ENCODE results near the gene IGSF9.

The IGSF9 gene

DNA sequence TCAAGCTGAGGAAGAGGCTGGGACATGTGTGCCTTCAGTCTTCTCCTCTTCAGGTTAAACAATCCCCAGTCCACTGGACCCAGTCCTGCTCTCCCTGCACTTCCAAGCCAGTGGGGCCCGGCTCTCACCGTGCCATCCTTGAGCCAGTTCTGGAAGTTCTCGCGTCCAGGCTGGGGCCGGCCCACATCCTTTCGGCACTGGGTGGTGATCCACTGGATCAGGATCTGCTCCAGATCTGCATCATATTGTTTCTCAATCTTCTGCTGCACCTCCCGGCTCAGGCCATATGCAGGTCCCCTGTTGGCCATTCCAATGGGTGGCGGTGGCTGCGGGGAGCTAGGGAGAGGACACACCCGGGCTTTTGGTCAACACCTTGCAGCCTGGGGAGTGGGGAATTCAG, 25.2 kb downstream of the IGSF9 start:
- DNase-seq (ENCODE audit: low read depth): no peak
- H3K4me3 ChIP-seq (ENCODE audit: low read depth, low read length): no peak overlapping the region
- TF ChIP-seq, protein P1, sequence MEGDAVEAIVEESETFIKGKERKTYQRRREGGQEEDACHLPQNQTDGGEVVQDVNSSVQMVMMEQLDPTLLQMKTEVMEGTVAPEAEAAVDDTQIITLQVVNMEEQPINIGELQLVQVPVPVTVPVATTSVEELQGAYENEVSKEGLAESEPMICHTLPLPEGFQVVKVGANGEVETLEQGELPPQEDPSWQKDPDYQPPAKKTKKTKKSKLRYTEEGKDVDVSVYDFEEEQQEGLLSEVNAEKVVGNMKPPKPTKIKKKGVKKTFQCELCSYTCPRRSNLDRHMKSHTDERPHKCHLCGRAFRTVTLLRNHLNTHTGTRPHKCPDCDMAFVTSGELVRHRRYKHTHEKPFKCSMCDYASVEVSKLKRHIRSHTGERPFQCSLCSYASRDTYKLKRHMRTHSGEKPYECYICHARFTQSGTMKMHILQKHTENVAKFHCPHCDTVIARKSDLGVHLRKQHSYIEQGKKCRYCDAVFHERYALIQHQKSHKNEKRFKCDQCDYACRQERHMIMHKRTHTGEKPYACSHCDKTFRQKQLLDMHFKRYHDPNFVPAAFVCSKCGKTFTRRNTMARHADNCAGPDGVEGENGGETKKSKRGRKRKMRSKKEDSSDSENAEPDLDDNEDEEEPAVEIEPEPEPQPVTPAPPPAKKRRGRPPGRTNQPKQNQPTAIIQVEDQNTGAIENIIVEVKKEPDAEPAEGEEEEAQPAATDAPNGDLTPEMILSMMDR (conservative IDR thresholded peaks at IDR 0.05; ENCODE audit: low read depth, low read length): no peak

DNA sequence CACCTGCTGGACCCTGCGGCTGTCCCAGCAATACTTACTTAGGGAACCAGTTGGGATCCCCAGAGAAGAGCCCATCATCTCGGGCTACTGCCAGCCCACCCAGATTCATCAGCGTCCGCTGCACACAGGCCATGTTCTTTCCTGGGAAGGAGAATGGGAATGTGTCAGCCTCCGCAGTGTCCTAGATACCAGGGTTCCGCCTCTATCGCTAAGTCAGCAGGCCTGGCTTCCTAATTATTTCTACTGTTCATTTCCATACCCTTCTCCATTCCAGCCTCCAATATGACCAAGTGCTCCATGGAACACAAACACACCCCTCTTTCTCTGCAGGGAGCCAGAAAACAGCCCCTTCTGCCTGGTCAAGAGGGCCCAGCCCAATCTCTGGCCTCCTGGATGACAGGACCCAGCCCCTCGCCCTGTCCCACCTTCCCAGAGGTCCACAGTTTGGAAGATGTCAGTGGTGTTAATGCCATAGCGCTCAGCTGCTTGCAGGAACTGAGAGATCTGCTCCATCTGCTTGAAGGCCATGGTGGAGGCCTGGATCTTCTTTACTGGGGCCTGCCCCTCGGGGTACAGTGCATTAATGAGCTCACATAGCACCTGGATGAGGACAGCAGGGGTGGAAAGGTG, 26.1 kb downstream of the IGSF9 start:
- TF ChIP-seq, protein P1 (conservative IDR thresholded peaks at IDR 0.05; ENCODE audit: low read depth, low read length): no peak
- DNase-seq (ENCODE audit: low read depth): no peak
- H3K4me3 ChIP-seq (ENCODE audit: low read depth, low read length): no peak overlapping the region

DNA sequence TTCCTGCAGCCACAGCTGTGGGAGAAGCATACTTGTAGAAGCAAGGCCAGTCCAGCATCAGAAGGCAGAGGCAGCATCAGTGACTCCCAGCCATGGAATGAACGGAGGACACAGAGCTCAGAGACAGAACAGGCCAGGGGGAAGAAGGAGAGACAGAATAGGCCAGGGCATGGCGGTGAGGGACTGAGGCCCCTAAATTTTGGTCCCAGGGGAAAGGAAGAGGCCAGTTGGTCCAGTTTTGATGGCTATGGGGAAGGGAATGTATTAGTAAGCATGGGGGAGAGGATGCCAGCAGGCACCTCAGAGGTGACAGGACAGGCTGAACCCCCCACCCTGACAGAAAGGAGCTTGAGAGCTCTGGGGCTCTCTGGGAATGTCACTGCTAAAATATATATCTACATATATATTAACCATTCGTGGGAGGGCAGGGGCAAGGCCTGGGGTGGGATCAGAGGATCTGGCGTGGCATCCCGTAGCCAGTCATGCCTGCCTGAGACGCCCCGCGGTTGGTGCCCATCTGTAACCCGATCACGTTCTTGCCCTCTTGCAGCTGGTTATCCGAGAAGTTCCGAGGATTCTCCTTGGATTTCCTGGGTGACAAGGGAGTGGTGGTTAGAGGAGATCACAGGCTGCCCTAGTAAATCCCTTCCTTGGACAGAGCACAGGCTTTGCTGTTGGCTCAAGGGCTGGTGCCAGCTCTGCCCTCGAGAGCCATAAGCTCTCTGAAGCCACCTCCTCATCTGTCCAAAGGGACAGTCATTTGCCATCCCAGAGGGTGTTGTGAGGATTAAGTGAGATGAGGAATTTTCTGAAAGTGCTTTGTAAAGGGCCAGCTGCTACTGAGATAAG, 26.8 kb downstream of the IGSF9 start:
- no peak overlapping the region for H3K4me3 ChIP-seq (ENCODE audit: low read depth, low read length)
- no peak for DNase-seq (ENCODE audit: low read depth)
- TF ChIP-seq, protein P1 (conservative IDR thresholded peaks at IDR 0.05; ENCODE audit: low read depth, low read length): no peak

DNA sequence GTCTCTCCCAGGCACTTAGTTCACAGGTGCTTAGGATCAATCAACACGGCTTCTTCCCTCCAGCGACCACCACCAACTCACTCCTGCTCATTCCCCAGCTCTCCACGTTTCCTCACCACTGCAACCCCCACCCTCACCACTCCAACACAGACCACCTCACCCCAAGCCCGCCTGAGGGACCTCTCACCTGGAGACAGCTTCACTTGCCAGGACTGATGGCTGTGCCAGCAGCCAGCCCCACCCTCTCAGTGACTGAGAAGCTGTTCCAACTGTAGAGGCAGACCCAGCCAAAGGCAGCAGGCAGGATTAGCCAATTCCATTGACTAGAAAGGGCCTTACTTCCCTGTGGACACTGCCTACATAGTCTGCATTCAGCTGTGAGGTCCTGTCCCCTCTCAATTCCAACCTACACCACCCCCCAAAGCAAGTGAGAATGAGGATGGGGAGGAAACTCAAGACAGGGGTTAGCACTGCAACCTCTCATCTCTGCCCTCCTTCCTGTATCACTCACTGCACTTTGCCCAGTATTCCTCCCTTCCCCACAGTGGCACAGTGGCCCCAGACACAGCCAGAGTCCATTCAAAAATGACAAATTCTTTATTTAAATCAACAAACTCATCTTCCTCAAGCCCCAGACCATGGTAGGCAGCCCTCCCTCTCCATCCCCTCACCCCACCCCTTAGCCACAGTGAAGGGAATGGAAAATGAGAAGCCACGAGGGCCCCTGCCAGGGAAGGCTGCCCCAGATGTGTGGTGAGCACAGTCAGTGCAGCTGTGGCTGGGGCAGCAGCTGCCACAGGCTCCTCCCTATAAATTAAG, 27.7 kb downstream of the IGSF9 start:
- H3K4me3 ChIP-seq (ENCODE audit: low read depth, low read length): no peak overlapping the region
- TF ChIP-seq, protein P1 (conservative IDR thresholded peaks at IDR 0.05; ENCODE audit: low read depth, low read length): no peak
- no peak for DNase-seq (ENCODE audit: low read depth)

DNA sequence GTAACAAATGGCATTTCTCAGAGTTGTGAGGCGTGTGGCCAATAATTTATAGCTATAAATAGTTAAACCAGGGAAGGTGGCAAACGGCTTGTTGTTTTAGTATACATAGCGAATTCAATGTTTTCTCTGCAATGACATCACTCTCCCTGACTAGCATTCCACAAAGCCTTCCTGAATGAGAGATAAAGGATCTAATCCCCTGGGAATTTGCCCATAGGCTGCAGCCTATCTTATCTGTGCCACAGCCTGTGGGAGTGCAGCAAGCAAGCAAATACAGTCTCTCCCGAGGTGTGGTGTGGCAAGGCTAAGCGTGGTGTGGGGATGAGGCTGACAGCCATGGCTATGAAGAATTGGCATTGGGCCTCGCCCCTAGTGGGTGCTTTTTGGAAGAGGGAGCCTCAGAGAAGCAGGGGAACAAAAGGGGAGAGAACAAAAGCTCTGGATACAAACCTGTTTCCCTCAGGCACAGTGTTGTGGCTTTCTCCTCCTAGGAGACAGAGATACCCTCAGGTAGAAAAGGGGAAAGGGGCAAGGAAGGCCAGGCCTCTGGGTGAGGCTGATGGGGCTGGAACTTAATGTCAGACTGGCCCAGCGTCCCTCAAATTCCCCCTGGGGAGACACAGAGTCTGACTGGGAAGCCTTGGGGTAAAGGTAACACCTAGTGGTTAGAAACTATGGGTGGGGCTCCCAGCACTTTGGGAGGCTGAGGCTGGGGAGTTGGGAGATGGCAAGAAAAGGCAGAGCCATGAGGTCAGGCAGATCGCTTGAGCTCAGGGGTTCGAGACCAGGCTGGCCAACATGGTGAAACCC, 29.0 kb downstream of the IGSF9 start:
- H3K4me3 ChIP-seq (ENCODE audit: low read depth, low read length): no peak overlapping the region
- TF ChIP-seq, protein P1 (conservative IDR thresholded peaks at IDR 0.05; ENCODE audit: low read depth, low read length): no peak
- peak; percentile 70 for DNase-seq (ENCODE audit: low read depth)

DNA sequence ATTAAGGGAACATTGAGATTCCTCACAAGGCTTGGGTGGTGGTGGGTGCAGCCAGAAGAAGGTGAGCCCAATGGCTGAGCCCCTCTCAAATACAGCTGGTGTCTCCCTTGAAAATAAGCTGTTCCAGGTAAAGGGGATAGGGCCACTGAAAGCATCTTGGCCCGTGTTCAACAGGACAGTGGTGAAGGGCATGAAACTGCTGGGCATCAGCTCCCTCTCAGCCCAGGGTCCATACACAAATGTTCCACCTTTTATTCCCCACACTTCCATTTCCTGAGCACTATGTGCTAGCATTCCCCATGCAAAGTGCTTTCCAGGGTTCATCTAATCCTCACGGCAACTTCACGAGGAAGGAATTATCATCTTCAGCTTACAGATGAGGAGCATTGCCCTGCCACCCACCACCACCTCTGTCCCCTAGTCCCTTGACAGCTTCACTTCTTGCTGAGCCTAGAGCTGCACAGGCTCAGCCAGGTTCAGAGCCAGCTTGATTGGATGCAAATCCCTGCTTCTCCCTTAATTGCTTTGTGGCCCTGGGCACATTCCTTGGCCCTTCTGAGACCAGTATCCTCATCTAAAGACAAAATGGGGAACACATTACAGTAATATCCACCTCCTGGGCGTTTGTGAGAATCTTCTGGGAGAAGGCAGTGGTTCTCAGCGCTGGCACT, 29.7 kb downstream of the IGSF9 start:
- no peak for DNase-seq (ENCODE audit: low read depth)
- TF ChIP-seq, protein P1 (conservative IDR thresholded peaks at IDR 0.05; ENCODE audit: low read depth, low read length): no peak

More for the DNA sequence above, 29.7 kb downstream of the IGSF9 start:
- H3K4me3 ChIP-seq (ENCODE audit: low read depth, low read length): no peak overlapping the region
